DND-41 (cell line): ENCODE measurements around the gene OR5AR1.

Experiments used
- EZH2 ChIP-seq: IDR thresholded peaks from 3 replicates; pipeline ENCODE4 v1.6.1; 2012; ENCODE audit warnings: borderline replicate concordance, low read depth, mild to moderate bottlenecking, moderate library complexity, low read length, inconsistent platforms; ENCODE audit not compliant: severe bottlenecking
- TF ChIP-seq, protein P1 (sequence below): IDR thresholded peaks from 2 replicates; pipeline ENCODE4 v1.5.1; 2012; ENCODE audit warnings: borderline replicate concordance, low read length, moderate library complexity, mild to moderate bottlenecking; ENCODE audit not compliant: poor library complexity, severe bottlenecking; ENCODE audit errors: extremely low read depth

DNA sequence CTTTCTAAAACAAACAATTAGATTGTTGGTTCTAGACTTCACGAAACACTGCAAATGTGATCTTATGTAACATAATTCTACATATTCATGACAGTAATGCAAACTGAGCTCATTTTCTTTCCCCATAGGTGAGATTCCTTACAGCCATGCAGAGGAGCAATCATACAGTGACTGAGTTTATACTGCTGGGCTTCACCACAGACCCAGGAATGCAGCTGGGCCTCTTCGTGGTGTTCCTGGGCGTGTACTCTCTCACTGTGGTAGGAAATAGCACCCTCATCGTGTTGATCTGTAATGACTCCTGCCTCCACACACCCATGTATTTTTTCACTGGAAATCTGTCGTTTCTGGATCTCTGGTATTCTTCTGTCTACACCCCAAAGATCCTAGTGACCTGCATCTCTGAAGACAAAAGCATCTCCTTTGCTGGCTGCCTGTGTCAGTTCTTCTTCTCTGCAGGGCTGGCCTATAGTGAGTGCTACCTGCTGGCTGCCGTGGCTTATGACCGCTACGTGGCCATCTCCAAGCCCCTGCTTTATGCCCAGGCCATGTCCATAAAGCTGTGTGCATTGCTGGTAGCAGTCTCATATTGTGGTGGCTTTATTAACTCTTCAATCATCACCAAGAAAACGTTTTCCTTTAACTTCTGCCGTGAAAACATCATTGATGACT, 36.9 kb downstream of the OR5AR1 start:
- TF ChIP-seq, protein P1, sequence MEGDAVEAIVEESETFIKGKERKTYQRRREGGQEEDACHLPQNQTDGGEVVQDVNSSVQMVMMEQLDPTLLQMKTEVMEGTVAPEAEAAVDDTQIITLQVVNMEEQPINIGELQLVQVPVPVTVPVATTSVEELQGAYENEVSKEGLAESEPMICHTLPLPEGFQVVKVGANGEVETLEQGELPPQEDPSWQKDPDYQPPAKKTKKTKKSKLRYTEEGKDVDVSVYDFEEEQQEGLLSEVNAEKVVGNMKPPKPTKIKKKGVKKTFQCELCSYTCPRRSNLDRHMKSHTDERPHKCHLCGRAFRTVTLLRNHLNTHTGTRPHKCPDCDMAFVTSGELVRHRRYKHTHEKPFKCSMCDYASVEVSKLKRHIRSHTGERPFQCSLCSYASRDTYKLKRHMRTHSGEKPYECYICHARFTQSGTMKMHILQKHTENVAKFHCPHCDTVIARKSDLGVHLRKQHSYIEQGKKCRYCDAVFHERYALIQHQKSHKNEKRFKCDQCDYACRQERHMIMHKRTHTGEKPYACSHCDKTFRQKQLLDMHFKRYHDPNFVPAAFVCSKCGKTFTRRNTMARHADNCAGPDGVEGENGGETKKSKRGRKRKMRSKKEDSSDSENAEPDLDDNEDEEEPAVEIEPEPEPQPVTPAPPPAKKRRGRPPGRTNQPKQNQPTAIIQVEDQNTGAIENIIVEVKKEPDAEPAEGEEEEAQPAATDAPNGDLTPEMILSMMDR = peak; percentile 28
- no peak for TF ChIP-seq EZH2
